ENCODE data around the gene RBBP7.

GRCh38 chrX:16903274-16904022 lies 33.3 kb upstream of the RBBP7 start:
- TF ChIP-seq EZH2 (IDR thresholded peaks at IDR 0.05; ENCODE audit: insufficient read depth, poor library complexity, severe bottlenecking) (no peak), EZH2phosphoT487 (IDR thresholded peaks at IDR 0.05; ENCODE audit: insufficient read depth, low read depth) (no peak)

Data from GM23248 (cell line).